Activated effector memory CD4-positive, alpha-beta T cell treated with Interleukin-2 at 50 U/mL for 16 hours (primary cell): ENCODE measurements around the gene KLRF1.

ENCODE experiments used
- DNase-seq: peaks from one replicate; pipeline ENCODE4 v3.0.0-alpha.2; 2020

The KLRF1 gene

GRCh38 chr12:9827209-9827888 lies at the start of gene KLRF1:
Gene KLRF1, plus strand, starts transcription at chr12:9827481. Its CDS starts 64 bp downstream, at chr12:9827545.
- DNase-seq = no peak

DNA sequence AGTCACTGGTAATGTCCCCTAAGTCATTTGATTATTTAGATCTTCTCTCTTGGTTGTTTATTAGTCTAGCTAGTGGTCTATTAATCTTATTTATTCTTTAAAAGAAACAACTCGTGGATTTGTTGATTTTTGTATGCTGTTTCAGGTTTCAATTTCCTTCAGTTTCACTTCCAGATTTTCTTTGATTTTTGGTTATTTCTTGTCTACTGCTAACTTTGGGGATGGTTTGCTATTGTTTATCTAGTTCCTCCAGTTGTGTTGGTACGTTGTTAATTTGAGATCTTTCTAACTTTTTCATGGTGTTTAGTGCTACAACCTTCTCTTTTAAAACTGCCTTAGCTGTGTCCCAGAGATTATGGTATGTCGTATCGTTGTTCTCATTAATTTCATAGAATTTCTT lies 48.1 kb upstream of the KLRF1 start:
- DNase-seq = no peak

- DNase-seq = no peak
These were observed 45.9 kb upstream of the KLRF1 start for GRCh38 chr12:9781360-9781759.

- no peak for DNase-seq
These were observed 44.5 kb upstream of the KLRF1 start for GRCh38 chr12:9782547-9783382.

DNA sequence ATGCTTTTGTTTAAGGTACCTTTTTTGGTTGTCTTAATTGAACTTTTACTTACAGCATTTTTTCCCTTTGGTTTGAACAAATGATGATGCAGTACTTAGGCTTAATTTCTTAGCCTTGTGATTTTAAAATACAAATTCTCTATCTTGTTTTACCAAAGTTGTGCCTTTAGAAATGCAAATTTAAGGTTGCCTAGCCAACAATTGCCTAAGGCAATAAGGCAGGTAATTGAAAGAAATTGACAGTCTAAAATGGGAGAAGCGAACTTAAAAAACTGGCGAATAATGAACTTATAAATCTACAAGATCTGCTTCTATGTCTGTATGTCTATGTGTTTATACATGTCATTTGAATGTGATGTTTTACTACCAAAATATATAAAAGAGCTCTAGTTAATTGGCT lies 43.0 kb upstream of the KLRF1 start:
- no peak for DNase-seq

GRCh38 chr12:9784816-9785215 lies 42.5 kb upstream of the KLRF1 start:
- DNase-seq = no peak

GRCh38 chr12:9786726-9787717 lies 40.3 kb upstream of the KLRF1 start:
- DNase-seq = no peak

DNA sequence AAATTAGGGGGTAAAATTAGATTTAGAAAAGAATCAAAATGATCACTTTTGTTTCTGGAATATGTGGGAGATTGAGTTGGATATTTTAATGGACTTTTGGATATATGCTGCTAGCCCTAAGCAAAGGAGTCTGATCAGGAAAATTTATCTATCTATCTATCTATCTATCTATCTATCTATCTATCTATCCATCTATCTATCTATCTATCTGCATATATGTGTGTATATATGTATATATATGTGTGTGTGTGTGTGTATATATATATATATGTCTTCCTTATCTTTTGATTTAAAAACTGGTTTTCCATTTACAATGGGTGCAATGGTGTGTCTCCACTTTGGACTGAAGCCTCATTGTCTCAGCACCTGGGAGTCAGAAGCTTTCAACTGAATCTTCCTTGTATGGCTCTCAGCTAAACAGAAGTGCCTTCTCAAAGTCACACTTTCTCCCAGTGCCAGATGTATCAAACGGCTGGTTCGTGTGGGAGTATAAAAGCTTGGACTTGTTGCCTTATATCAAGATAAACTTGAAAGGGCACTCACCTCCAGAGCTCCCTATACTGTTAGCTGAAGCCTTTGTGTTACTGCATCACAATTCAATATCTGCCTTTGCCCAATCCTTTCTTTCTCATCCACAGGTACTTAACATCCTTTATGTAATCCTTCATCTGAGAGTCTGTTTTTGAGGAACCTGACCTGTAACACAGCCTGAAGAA lies 34.9 kb upstream of the KLRF1 start:
- DNase-seq = no peak

- no peak for DNase-seq
These were observed 34.2 kb upstream of the KLRF1 start for GRCh38 chr12:9792961-9793617.

- DNase-seq = no peak
These were observed 33.4 kb upstream of the KLRF1 start for GRCh38 chr12:9793779-9794395.

DNA sequence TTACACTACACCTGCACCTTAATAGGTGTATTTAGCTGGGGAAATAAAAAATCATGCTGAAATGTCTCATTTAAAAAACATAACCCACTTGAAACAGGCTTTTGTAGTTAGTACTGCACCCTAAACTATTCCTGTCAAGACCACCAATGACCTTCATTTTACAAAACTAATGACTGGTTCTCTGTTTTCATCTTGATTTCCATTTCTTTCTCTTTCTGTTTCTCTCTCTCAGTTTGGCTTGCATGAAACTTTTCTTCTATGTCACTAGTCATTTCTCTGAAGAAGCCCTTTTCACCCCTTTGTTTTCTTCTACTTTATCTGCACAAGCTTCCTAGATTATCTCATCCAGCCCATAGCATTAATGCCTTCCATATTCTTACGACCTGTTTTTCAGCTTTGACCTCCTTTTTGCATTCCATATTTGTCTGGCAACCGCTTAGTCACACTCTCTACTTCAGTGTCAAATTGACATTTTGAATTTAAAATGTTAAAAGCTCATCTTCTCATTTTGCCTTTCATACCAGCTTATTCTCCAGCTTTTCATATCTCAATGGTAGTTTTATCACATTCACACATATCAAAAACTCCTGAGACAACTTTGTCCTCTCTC lies 32.7 kb upstream of the KLRF1 start:
- DNase-seq = no peak

DNA sequence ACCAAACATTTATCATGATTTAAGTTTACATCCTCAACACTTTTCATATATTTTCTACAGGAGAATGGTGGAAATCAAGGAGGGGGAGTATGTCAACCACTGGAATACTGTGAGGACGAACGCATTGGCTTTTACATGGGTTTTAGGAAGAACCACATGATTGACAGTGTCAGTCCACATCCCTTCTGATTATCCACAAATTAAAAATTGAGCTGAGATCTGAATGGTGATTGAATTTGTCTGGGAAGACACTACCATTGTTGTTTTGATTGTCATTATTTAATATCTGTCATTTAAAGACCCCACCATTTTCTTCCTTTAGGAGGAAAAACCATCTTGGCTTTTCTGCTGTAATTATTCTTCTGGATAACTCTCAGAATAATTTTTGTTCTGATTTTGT lies 31.3 kb upstream of the KLRF1 start:
- no peak for DNase-seq

- no peak for DNase-seq
These were observed 30.9 kb upstream of the KLRF1 start for GRCh38 chr12:9796346-9796745.

GRCh38 chr12:9796971-9797370 lies 30.3 kb upstream of the KLRF1 start:
- DNase-seq = no peak

GRCh38 chr12:9797722-9798619 lies 29.3 kb upstream of the KLRF1 start:
- peak; percentile 45 for DNase-seq

DNA sequence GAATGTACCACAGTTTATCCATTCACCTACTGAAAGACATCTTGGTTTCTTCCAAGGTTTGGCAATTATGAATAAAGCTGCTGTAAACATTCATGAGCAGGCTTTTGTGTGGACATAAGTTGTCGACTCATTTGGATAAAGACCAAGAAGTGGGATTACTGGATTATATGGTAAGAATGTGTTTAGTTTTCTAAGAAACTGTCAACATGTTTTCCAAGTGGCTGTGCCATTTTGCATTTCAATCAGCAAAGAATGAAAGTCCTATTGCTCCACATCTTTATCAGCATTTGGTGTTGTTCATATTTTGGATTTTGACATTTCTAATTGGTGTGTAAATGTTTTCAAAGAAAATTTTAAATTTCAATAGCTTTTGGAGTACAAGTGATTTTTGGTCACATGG lies 27.3 kb upstream of the KLRF1 start:
- DNase-seq = no peak

DNA sequence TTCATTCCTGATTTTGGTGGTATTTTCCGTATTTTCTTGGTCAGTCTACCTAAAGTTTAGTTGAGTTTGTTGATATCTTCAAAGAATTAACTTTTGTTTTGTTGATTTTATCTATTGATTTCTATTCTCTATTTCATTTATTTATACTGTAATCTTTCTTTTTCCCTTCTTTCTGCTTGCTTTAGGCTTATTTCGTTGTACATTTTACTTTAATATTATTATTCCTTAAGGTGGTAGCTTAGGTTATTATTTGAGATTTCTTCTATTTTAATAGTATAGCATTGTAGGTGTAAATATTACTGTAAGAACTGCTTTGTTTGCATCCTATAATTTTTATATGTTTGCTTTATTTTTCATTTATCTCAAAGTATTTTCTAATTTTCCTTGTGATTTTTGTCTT lies 21.4 kb upstream of the KLRF1 start:
- no peak for DNase-seq

- DNase-seq = no peak
These were observed 20.6 kb upstream of the KLRF1 start for GRCh38 chr12:9806714-9807113.

DNA sequence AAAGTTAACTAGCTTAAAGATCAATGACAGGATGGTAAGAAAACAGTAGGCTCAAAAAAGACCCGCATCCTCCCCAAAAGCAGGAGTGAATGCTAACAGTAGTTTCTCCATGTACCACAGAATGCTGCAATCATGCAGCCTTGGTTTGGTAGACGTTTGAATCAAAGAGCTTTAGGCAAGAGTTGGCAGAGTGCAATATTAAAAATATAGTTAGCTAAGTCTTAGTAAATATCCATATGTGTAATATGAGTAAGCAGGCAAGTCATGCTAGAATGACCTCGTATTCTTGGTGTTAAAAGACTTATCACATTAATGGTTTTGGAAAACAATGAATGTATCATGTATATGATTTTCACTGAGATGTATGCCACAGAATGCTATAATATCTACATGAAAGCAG lies 18.8 kb upstream of the KLRF1 start:
- no peak for DNase-seq

GRCh38 chr12:9809338-9809737 lies 17.9 kb upstream of the KLRF1 start:
- no peak for DNase-seq
